HG03378 (cell line): ENCODE measurements around the gene OR2F1.

Experiments
- ATAC-seq: cut with Tn5 transposase; IDR thresholded peaks from one replicate; pipeline ENCODE4 v1.9.1; 2021; ENCODE audit warnings: mild to moderate bottlenecking, moderate library complexity; ENCODE audit not compliant: unreplicated experiment

OR2F1 gene

GRCh38 chr7:143954544-143954943 lies at the start of gene OR2F1:
TSS of gene OR2F1 (plus strand) at chr7:143954844. CDS start at chr7:143959971, 5,127 bp downstream.
- ATAC-seq = no peak

GRCh38 chr7:143905509-143905908 lies 49.1 kb upstream of the OR2F1 start:
- no peak for ATAC-seq

GRCh38 chr7:143906151-143906550 lies 48.5 kb upstream of the OR2F1 start:
- no peak for ATAC-seq

GRCh38 chr7:143906895-143907294 lies 47.7 kb upstream of the OR2F1 start:
- no peak for ATAC-seq

- ATAC-seq = no peak
Measured at GRCh38 chr7:143908120-143908519, 46.5 kb upstream of the OR2F1 start.

- ATAC-seq = no peak
Measured at GRCh38 chr7:143909863-143910262, 44.8 kb upstream of the OR2F1 start.

GRCh38 chr7:143910473-143911248 lies 44.0 kb upstream of the OR2F1 start:
- no peak for ATAC-seq

GRCh38 chr7:143913945-143914615 lies 40.6 kb upstream of the OR2F1 start:
- ATAC-seq = no peak

GRCh38 chr7:143914938-143915652 lies 39.5 kb upstream of the OR2F1 start:
- ATAC-seq = no peak

GRCh38 chr7:143924851-143925250 lies 29.8 kb upstream of the OR2F1 start:
- no peak for ATAC-seq

- ATAC-seq = peak; percentile 76
Measured at GRCh38 chr7:143929224-143929920, 25.3 kb upstream of the OR2F1 start.

- no peak for ATAC-seq
Measured at GRCh38 chr7:143931739-143932138, 22.9 kb upstream of the OR2F1 start.

GRCh38 chr7:143934526-143935325 lies 19.9 kb upstream of the OR2F1 start, which contains the start of gene OR2F2:
TSS of gene OR2F2 (plus strand) at chr7:143935233. CDS start at chr7:143935233, 0 bp downstream.
- ATAC-seq = no peak

- no peak for ATAC-seq
Measured at GRCh38 chr7:143936087-143937009, 18.3 kb upstream of the OR2F1 start.

- ATAC-seq = no peak
Measured at GRCh38 chr7:143938379-143939243, 16.0 kb upstream of the OR2F1 start.

- ATAC-seq = no peak
Measured at GRCh38 chr7:143945423-143945822, 9.2 kb upstream of the OR2F1 start.

- ATAC-seq = no peak
Measured at GRCh38 chr7:143947111-143947510, 7.5 kb upstream of the OR2F1 start.

GRCh38 chr7:143948733-143949132 lies 5.9 kb upstream of the OR2F1 start:
- no peak for ATAC-seq
